H1 (cell line): ENCODE results near the gene ABHD16A. TPM values are rescaled to one million over a fixed set of nuclear protein-coding genes. Genes with fewer than 3 reads are reported as not detected.

ENCODE experiments used
- CTCF ChIA-PET: fragments of 300-600 bp; sonication (Branson Sonifier 250); formaldehyde crosslinking; loops from one replicate; lab custom pipeline; 2021; ENCODE audit not compliant: partially characterized antibody; lab: Charles Lee
- POLR2A ChIA-PET: fragments of 300-600 bp; sonication (Branson Sonifier 250); formaldehyde crosslinking; loops from one replicate; lab custom pipeline; 2021; ENCODE audit warnings: inconsistent platforms; ENCODE audit not compliant: partially characterized antibody; lab: Charles Lee
- DNase-seq, 2 experiments: peaks; one replicate each; pipeline versions ENCODE4 v3.0.0 to v3.0.0-alpha.2; 2010 to 2022; ENCODE audit warnings: low spot score in 2 of 2, low read depth in 1 of 2, mixed read lengths in 1 of 2
- FAIRE-seq: peaks from 2 replicates; lab custom pipeline; 2011; peaks lifted over from hg19 to GRCh38; lab: Jason Lieb, UNC
- H2AFZ ChIP-seq: 2 replicates; pipeline ENCODE4 v1.8.1; 2012; ENCODE audit warnings: low read length, inconsistent platforms
- H2AK5ac ChIP-seq: 2 replicates; pipeline ENCODE4 v1.6.1; 2013; ENCODE audit warnings: low read depth, low read length
- H2BK120ac ChIP-seq: replicated peaks from 2 replicates; pipeline ENCODE3; 2013; ENCODE audit warnings: low read depth, low read length, inconsistent platforms
- H2BK12ac ChIP-seq: 2 replicates; pipeline ENCODE4 v1.6.1; 2013; ENCODE audit warnings: low read depth, low read length
- H2BK15ac ChIP-seq: 2 replicates; pipeline ENCODE4 v1.6.1; 2013; ENCODE audit warnings: low read length
- H2BK20ac ChIP-seq: 2 replicates; pipeline ENCODE4 v1.6.1; 2013; ENCODE audit warnings: low read length
- H2BK5ac ChIP-seq: 2 replicates; pipeline ENCODE4 v1.6.1; 2013; ENCODE audit warnings: low read depth, low read length
- H3K14ac ChIP-seq: 2 replicates; pipeline ENCODE4 v1.6.1; 2013; ENCODE audit warnings: inconsistent platforms; ENCODE audit not compliant: insufficient read length
- H3K18ac ChIP-seq: 2 replicates; pipeline ENCODE4 v1.6.1; 2013; ENCODE audit warnings: low read length; ENCODE audit errors: extremely low read depth
- H3K23ac ChIP-seq: 2 replicates; pipeline ENCODE4 v1.6.1; 2013; ENCODE audit warnings: inconsistent platforms; ENCODE audit not compliant: insufficient read length
- H3K23me2 ChIP-seq: 2 replicates; pipeline ENCODE4 v1.6.1; 2013; ENCODE audit warnings: low read depth, low read length
- H3K27ac ChIP-seq: 2 replicates; pipeline ENCODE4 v1.6.1; 2011; ENCODE audit warnings: low read depth, low read length, inconsistent platforms
- H3K27me3 ChIP-seq, 4 experiments: replicated peaks in 1 of 4; 1 replicate in 1 of 4; 2 replicates in 3 of 4; pipeline versions ENCODE4 v1.6.1 to v1.8.1; 2011 to 2013; ENCODE audit warnings: low read length in 3 of 4, mild to moderate bottlenecking in 3 of 4, inconsistent platforms in 2 of 4, mixed read lengths in 2 of 4, moderate library complexity in 1 of 4; ENCODE audit not compliant: control insufficient read depth in 3 of 4, insufficient read depth in 3 of 4; ENCODE audit errors: extremely low read depth in 1 of 4
- H3K36me3 ChIP-seq, 4 experiments: 2 replicates each; pipeline versions ENCODE4 v1.6.1 to v1.8.1; 2011 to 2013; ENCODE audit warnings: mild to moderate bottlenecking in 4 of 4, low read length in 3 of 4, moderate library complexity in 2 of 4, control low read depth in 1 of 4, inconsistent platforms in 1 of 4; ENCODE audit not compliant: insufficient read depth in 4 of 4, control insufficient read depth in 2 of 4
- H3K4ac ChIP-seq: replicated peaks from 2 replicates; pipeline ENCODE3; 2013; ENCODE audit warnings: low read length, low read depth, mixed read lengths, inconsistent platforms; ENCODE audit not compliant: insufficient read length
- H3K4me1 ChIP-seq, 4 experiments: replicated peaks in 1 of 4; 1 replicate in 1 of 4; 2 replicates in 3 of 4; pipeline versions ENCODE4 v1.6.1 to v1.8.1; 2011 to 2013; ENCODE audit warnings: low read length in 3 of 4, inconsistent platforms in 2 of 4, mixed read lengths in 1 of 4; ENCODE audit not compliant: insufficient read depth in 4 of 4, control insufficient read depth in 3 of 4
- H3K4me2 ChIP-seq, 2 experiments: 2 replicates each; pipeline versions ENCODE4 v1.6.1 to v1.8.1; 2011 to 2013; ENCODE audit warnings: low read depth in 2 of 2, low read length in 2 of 2, control low read depth in 1 of 2, inconsistent platforms in 1 of 2, mild to moderate bottlenecking in 1 of 2; ENCODE audit not compliant: insufficient read depth in 1 of 2
- H3K4me3 ChIP-seq, 4 experiments: fragments of 200-600, 300-600 bp in 1 of 4; sonication (generic), shearing (Covaris generic), sonication (Bioruptor Twin) in 1 of 4; 2 replicates each; pipeline versions ENCODE4 v1.5.1 to v1.8.1; 2011 to 2016; ENCODE audit warnings: low read length in 4 of 4, low read depth in 3 of 4, control low read depth in 2 of 4, inconsistent platforms in 2 of 4, mild to moderate bottlenecking in 2 of 4, mixed read lengths in 1 of 4, moderate library complexity in 1 of 4; ENCODE audit not compliant: insufficient read depth in 2 of 4; ENCODE audit errors: extremely low read depth in 1 of 4
- H3K56ac ChIP-seq: replicated peaks from 2 replicates; pipeline ENCODE3; 2013; ENCODE audit warnings: low read depth, mild to moderate bottlenecking, mixed read lengths, low read length, inconsistent platforms; ENCODE audit not compliant: insufficient read length
- H3K79me1 ChIP-seq: 2 replicates; pipeline ENCODE4 v1.6.1; 2013; ENCODE audit warnings: low read depth, low read length, control low read depth
- H3K79me2 ChIP-seq, 2 experiments: 2 replicates each; pipeline versions ENCODE4 v1.6.1 to v1.8.1; 2012 to 2013; ENCODE audit warnings: low read length in 2 of 2, mild to moderate bottlenecking in 2 of 2, inconsistent platforms in 1 of 2; ENCODE audit not compliant: insufficient read depth in 2 of 2, control insufficient read depth in 1 of 2
- H3K9ac ChIP-seq, 4 experiments: replicated peaks in 1 of 4; 1 replicate in 1 of 4; 2 replicates in 3 of 4; pipeline versions ENCODE4 v1.6.1 to v1.8.1; 2011 to 2013; ENCODE audit warnings: low read depth in 3 of 4, low read length in 3 of 4, control low read depth in 2 of 4, mild to moderate bottlenecking in 2 of 4, moderate library complexity in 2 of 4, inconsistent platforms in 1 of 4; ENCODE audit errors: extremely low read depth in 1 of 4
- H3K9me3 ChIP-seq, 2 experiments: 2 replicates each; pipeline versions ENCODE4 v1.6.1 to v1.8.1; 2012 to 2013; ENCODE audit warnings: mild to moderate bottlenecking in 2 of 2, moderate library complexity in 2 of 2, control low read depth in 1 of 2, inconsistent platforms in 1 of 2, low read depth in 1 of 2, low read length in 1 of 2, mixed read lengths in 1 of 2; ENCODE audit not compliant: insufficient read depth in 2 of 2
- H4K20me1 ChIP-seq, 2 experiments: replicated peaks in 1 of 2; 2 replicates each; pipeline versions ENCODE3 to v1.8.1; 2011 to 2013; ENCODE audit warnings: inconsistent platforms in 2 of 2, low read length in 2 of 2, mild to moderate bottlenecking in 1 of 2; ENCODE audit not compliant: insufficient read depth in 2 of 2, control insufficient read depth in 1 of 2
- H4K5ac ChIP-seq: 2 replicates; pipeline ENCODE4 v1.6.1; 2013; ENCODE audit warnings: low read length, low read depth, mixed read lengths, inconsistent platforms; ENCODE audit not compliant: insufficient read length
- H4K8ac ChIP-seq: 2 replicates; pipeline ENCODE4 v1.8.0; 2013; ENCODE audit warnings: mild to moderate bottlenecking, moderate library complexity, low read length, inconsistent platforms; ENCODE audit not compliant: insufficient read depth; ENCODE audit errors: extremely low read depth
- H4K91ac ChIP-seq: replicated peaks from 2 replicates; pipeline ENCODE3; 2013; ENCODE audit warnings: low read length, mixed read lengths, inconsistent platforms; ENCODE audit not compliant: insufficient read length
- WGBS, 2 experiments: shearing (Covaris generic) in 1 of 2; methylation state at CpG; one replicate each; pipeline versions ENCODE4 v1.1.6 to v1.1.7; 2013 to 2015; ENCODE audit warnings: low lambda C conversion rate in 2 of 2, mixed read lengths in 2 of 2, inconsistent platforms in 1 of 2, low coverage in 1 of 2, missing lambda C conversion rate in 1 of 2; ENCODE audit not compliant: insufficient replicate concordance in 2 of 2, insufficient coverage in 1 of 2, insufficient read length in 1 of 2; ENCODE audit errors: extremely low coverage in 1 of 2, missing lambda C conversion rate in 1 of 2; 5-methylcytosine and 5-hydroxymethylcytosine counted together
- polyA plus RNA-seq, 7 experiments: library from polyadenylated mRNA; depleted of rRNA in 3 of 7; stranded (reverse) in 5 of 7; unstranded in 2 of 7; fragments of >200 nt in 5 of 7; fragments of 200-250 nt in 2 of 7; gene quantifications; 1 replicate in 5 of 7; 2 replicates in 1 of 7; 4 replicates in 1 of 7; pipeline versions ENCODE4 v1.2.1 to v1.2.3, GENCODE V29; 2011 to 2013; ENCODE audit warnings: missing spikeins in 2 of 7, mixed read lengths in 2 of 7
- total RNA-seq: library from RNA; stranded (reverse); fragmentation: NEBNext Ultra II Directional; extraction: Animal tissue kit (Norgen Biotek cat#: 25700); gene quantifications from 2 replicates; pipeline ENCODE4 v1.2.1, GENCODE V29; 2021

Gene ABHD16A
- total and polyA plus RNA-seq, 2 of the 8 experiments (the other 6 are each of a cell fraction or from before 2014, with no cell fraction given) = 32.9 to 40.2 TPM

DNA sequence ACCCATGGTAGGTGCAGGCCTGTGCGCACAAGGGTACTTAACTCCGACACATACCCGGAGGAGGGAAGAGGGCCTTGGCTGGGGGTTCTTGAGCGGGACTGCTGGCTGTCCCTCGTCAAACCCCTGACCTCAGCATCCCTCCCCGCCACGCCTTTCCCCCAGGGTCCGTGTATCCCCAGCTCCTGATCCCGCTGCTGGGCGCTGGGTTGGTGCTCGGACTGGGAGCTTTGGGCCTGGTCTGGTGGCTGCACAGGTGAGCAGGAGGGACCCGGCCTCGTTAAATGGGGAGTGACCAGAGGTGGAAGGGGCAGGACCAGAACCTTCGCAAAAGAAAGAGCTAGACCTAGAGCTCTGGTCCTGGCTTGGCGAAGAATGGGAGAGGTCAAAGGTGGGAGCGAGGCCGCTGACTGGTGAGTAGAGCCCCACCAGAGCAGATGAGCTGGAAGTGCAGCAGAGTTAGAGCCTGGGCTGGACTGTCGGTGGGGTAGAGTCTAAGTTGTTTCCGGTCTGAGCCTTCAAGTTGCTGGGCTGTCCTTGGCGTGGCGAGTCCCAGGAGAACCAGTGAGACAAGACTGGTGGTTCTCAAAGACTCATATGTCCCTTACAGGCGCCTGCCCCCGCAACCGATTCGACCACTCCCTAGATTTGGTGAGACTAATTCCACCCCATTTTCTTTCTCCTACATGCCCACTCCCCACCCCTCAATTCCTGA, 21.0 kb upstream of the ABHD16A start:
- ChIA-PET POLR2A (interaction anchor here (0.9 to 7.2 kb wide), 16 partner anchors 9 to 118 kb away, joined by 3 to 73 read pairs (median 4); partner anchors contain the start of genes ABHD16A, CLIC1, GPANK1 and LY6G6D), CTCF (interaction anchor here (0.5 to 8.9 kb wide), 15 partner anchors 9 to 1050 kb away, joined by 3 to 89 read pairs (median 4); partner anchors contain the start of genes CLIC1 and LY6G6D)
- no peaks in the 10 kb centered on the region for H3K79me2 ChIP-seq
- H2AFZ ChIP-seq = no peak overlapping the region
- 0 out of 2 replicates have a peak, but pooled peaks cover 3% of the 10 kb centered on the region for H3K79me1 ChIP-seq
- H3K4me2 ChIP-seq = no peak overlapping the region
- H3K14ac ChIP-seq = no peak overlapping the region
- H2AK5ac ChIP-seq = no peak overlapping the region
- H3K9ac ChIP-seq = no peak overlapping the region
- no peak for FAIRE-seq
- H3K27me3 ChIP-seq = no peaks in the 10 kb centered on the region
- H4K20me1 ChIP-seq = no peaks in the 10 kb centered on the region
- H3K36me3 ChIP-seq = peaks cover 0 to 12% (median 11%) of the 10 kb centered on the region in 4 experiments; a peak in 5 of 8 replicates
- 95% methylated on average over 20 of the region's 25 CpGs; no CpG with 5 or more reads in 1 of the 2 experiments for WGBS, 2 experiments
- peaks cover under 1% of the 10 kb centered on the region; the same call in 1 of the 2 replicates for H3K23me2 ChIP-seq
- H3K23ac ChIP-seq = no peak overlapping the region
- no peak overlapping the region for H2BK5ac ChIP-seq
- H3K9me3 ChIP-seq = no peaks in the 10 kb centered on the region
- H3K4me1 ChIP-seq = peaks cover 0 to 10% (median 6%) of the 10 kb centered on the region in 4 experiments; a peak in 6 of 7 replicates
- no peak overlapping the region for H2BK15ac ChIP-seq
- H4K8ac ChIP-seq = no peak overlapping the region; the same call in 1 of the 2 replicates
- no peak overlapping the region; the same call in 1 of the 2 replicates for H3K18ac ChIP-seq
- H4K91ac ChIP-seq = no peak overlapping the region
- H4K5ac ChIP-seq = no peak overlapping the region
- no peak overlapping the region for H3K56ac ChIP-seq
- no peak overlapping the region for H3K4me3 ChIP-seq
- DNase-seq = no peak
- no peak overlapping the region for H3K27ac ChIP-seq
- H2BK20ac ChIP-seq = no peak overlapping the region
- H3K4ac ChIP-seq = no peak overlapping the region
- no peak overlapping the region for H2BK12ac ChIP-seq
- no peak overlapping the region for H2BK120ac ChIP-seq
